Mononuclear cell (primary cell): ENCODE results near the gene ZNF618. TPM values are rescaled to one million over a fixed set of nuclear protein-coding genes. Genes with fewer than 3 reads are reported as not detected.

Experiments used
- H3K27me3 ChIP-seq: 2 replicates; pipeline ENCODE4 v1.6.0; 2011; ENCODE audit warnings: low read length, control low read depth; ENCODE audit not compliant: insufficient read depth
- H3K4me1 ChIP-seq: 2 replicates; pipeline ENCODE4 v1.5.1; 2011; ENCODE audit warnings: mild to moderate bottlenecking, low read length, control low read depth; ENCODE audit not compliant: insufficient read depth
- H3K4me3 ChIP-seq: 2 replicates; pipeline ENCODE4 v1.5.1; 2011; ENCODE audit warnings: mild to moderate bottlenecking, low read length, moderate library complexity
- H3K9me3 ChIP-seq: 2 replicates; pipeline ENCODE4 v1.5.1; 2011; ENCODE audit warnings: low read depth, mild to moderate bottlenecking, control low read depth, low read length
- total RNA-seq: library from RNA; depleted of rRNA; stranded (reverse); fragments of >200 nt; gene quantifications from one replicate; pipeline ENCODE4 v1.2.3, GENCODE V29; 2012

Gene ZNF618
- total RNA-seq, 1 donor: 0.94 TPM

DNA sequence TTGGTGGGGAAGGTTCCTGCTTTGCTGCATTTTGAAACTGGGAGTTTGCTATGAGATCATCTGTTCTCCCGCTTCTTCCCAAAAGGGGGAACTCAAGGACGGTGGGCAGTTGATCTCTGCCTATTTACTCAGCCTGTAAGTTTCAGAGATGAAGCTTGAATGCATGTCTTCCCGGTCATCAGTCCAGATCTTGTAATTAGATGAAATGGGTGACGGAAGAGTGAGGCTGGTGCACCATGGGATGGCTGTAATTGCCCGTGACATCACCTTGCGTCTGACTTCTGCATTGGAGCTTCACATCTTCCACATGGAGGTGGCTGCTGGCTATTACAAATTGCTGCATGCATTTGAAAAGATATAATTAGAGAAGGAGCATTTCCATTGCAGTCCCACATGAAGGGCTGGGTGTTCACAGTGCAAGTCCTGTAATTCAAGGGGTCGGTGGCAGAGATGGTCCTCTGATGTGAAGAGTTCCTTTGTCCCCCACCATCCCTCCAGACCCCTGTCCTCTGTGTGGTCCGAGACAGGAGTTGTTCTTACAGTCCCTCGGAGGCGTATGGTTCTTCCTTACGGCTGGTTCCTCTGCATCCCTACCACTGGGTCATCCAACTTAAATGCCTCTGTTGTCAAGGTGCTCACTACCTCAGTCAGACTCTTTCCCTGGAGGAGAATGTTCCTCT, 72.9 kb downstream of the ZNF618 start:
- Histone ChIP-seq H3K4me3 (no peak overlapping the region), H3K9me3 (no peaks in the 10 kb centered on the region), H3K27me3 (no peaks in the 10 kb centered on the region), H3K4me1 (no peaks in the 10 kb centered on the region)

DNA sequence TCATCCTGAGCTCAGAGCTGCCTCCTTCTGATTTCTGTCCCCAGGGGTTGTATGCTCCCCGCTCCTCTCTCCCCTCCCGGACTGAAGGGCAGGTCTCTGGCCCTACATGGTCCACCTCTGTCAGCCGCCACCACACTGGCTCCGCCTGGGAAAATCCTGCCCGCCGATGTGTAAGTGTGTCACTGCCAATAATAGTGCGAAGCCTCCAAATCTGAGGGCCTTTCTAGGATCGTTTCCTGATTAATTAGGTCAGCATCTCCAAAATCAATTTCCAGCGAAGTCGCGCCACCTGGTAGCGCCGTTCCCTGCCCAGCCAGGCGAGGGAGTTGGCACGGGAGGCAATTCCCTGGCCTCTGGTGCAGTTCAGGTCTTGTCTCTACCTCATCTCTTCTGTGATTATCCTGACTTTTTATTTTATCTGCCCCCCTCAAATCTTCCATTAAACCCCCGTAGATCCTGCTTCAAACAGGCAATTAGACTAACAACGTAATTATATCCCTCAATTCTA, 73.5 kb downstream of the ZNF618 start:
- H3K4me1 ChIP-seq: peaks cover 3% of the 10 kb centered on the region
- no peaks in the 10 kb centered on the region for H3K27me3 ChIP-seq
- H3K4me3 ChIP-seq: no peak overlapping the region
- no peaks in the 10 kb centered on the region for H3K9me3 ChIP-seq

- H3K4me3 ChIP-seq: no peak overlapping the region
- H3K9me3 ChIP-seq: no peaks in the 10 kb centered on the region
- peaks cover 11% of the 10 kb centered on the region for H3K4me1 ChIP-seq
- H3K27me3 ChIP-seq: no peaks in the 10 kb centered on the region
Observed at GRCh38 chr9:113950195-113951031, 74.3 kb downstream of the ZNF618 start.

DNA sequence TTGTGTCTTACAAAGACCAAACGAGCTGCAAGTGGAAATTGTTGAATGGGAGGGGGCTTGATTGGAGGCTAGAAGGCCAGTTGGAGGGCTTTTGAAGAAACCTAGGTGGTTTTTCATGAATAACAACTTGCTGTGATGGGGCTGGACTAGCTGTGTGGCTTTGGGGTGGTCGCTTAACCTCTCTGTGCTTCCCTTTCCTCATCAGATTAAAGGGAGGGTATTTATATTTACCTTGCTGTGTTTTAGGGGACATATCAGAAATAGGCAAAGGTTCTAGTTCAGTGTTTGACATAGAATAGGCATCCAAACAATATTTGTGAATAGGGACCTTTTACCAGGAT, 74.9 kb downstream of the ZNF618 start:
- no peaks in the 10 kb centered on the region for H3K9me3 ChIP-seq
- H3K4me3 ChIP-seq: no peak overlapping the region
- no peaks in the 10 kb centered on the region for H3K27me3 ChIP-seq
- peaks cover 17% of the 10 kb centered on the region for H3K4me1 ChIP-seq

- no peaks in the 10 kb centered on the region for H3K27me3 ChIP-seq
Observed at GRCh38 chr9:113952676-113953075, 76.6 kb downstream of the ZNF618 start.

GRCh38 chr9:113953531-113953930, 77.4 kb downstream of the ZNF618 start:
- Histone ChIP-seq H3K4me3 (no peak overlapping the region), H3K9me3 (no peaks in the 10 kb centered on the region), H3K4me1 (peaks cover 18% of the 10 kb centered on the region), H3K27me3 (no peaks in the 10 kb centered on the region)

More at GRCh38 chr9:113952676-113953075, 76.6 kb downstream of the ZNF618 start:
- peaks cover 18% of the 10 kb centered on the region for H3K4me1 ChIP-seq
- H3K4me3 ChIP-seq: no peak overlapping the region
- no peaks in the 10 kb centered on the region for H3K9me3 ChIP-seq

DNA sequence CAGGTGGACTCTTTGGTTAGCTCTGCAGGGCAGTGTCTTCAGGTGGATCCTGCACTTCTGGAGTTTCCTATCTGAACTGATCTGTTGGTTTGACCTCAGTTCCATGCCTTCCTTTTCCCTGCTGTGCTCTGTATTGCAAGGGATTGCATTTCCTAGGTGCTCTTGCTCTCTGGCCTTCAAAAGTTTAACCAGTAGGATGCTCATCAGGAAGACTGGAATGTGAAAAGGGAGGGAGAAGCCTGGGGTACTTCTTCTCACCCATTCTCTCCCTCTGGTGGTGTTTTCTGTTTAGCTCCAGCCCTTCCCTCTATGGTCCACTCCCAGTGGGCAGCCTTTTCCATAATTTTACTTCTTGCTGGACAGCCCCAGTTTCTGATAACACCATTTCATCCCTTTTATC, 78.5 kb downstream of the ZNF618 start:
- H3K4me3 ChIP-seq: no peak overlapping the region
- H3K27me3 ChIP-seq: no peaks in the 10 kb centered on the region
- H3K4me1 ChIP-seq: peaks cover 18% of the 10 kb centered on the region
- no peaks in the 10 kb centered on the region for H3K9me3 ChIP-seq

DNA sequence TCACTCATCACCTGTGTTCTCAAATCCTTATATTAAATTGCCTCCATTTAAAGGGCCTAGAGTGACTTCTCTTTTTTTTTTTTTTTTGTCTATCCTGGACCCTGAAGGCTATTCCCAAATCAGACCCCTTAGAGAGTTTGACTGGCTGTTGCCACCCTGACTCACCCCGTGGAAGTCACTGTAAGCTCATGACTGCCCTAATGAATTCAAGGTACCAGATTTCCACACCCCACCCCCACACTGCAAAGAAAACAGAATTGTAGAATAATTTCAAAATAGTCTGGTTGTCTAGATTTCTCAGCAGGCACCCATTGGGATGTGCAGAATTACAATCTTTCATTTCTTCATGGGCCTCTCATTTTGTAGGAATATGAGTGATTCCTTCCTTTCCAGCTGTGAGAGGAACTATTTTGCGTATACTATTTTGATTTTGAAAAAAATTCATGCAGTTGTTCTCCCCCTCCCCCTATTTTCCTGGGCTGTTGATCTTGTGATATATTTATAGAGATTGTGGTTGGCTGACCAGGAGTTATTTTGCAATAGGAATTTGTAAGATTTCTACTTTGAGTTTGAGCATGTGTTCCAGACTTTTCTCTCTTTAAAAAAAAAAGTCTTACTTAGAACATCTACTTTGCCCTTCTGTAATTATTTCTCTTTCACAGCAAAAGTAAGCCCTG, 79.1 kb downstream of the ZNF618 start:
- peaks cover 18% of the 10 kb centered on the region for H3K4me1 ChIP-seq
- H3K4me3 ChIP-seq: no peak overlapping the region
- H3K9me3 ChIP-seq: no peaks in the 10 kb centered on the region
- no peaks in the 10 kb centered on the region for H3K27me3 ChIP-seq

- H3K27me3 ChIP-seq: no peaks in the 10 kb centered on the region
- H3K4me1 ChIP-seq: peaks cover 18% of the 10 kb centered on the region
- H3K4me3 ChIP-seq: no peak overlapping the region
- no peaks in the 10 kb centered on the region for H3K9me3 ChIP-seq
Observed at GRCh38 chr9:113956901-113957300, 80.8 kb downstream of the ZNF618 start.

- Histone ChIP-seq H3K4me3 (no peak overlapping the region), H3K4me1 (peaks cover 18% of the 10 kb centered on the region), H3K9me3 (no peaks in the 10 kb centered on the region), H3K27me3 (no peaks in the 10 kb centered on the region)
Observed at GRCh38 chr9:113957351-113957750, 81.2 kb downstream of the ZNF618 start.

- Histone ChIP-seq H3K27me3 (no peaks in the 10 kb centered on the region), H3K9me3 (no peaks in the 10 kb centered on the region), H3K4me1 (peaks cover 18% of the 10 kb centered on the region), H3K4me3 (no peak overlapping the region)
Observed at GRCh38 chr9:113957821-113958341, 81.8 kb downstream of the ZNF618 start.

- Histone ChIP-seq H3K9me3 (no peaks in the 10 kb centered on the region), H3K4me1 (peaks cover 18% of the 10 kb centered on the region), H3K27me3 (no peaks in the 10 kb centered on the region), H3K4me3 (no peak overlapping the region)
Observed at GRCh38 chr9:113958556-113958955, 82.4 kb downstream of the ZNF618 start.

DNA sequence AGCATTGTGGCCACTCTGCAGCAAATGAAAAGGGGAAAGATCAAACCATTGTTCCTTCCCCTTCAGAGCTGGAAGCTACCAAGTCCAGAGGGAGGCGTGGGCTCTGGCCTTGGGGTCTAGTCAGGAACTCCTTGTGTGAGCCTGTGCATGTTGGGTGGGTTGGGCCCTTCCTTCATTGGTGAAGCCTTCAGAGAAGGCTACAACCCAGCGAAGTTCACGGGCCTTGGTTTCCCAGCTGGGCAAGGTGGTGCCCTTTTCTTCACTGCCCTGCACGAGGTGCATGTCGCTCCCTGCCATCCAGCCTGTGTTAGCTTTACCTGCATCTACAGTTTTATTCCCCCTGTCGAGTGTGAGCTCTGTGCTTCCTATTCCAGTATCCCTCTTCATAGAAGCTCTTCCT, 84.7 kb downstream of the ZNF618 start:
- no peaks in the 10 kb centered on the region for H3K27me3 ChIP-seq
- H3K9me3 ChIP-seq: no peaks in the 10 kb centered on the region
- no peak overlapping the region for H3K4me3 ChIP-seq
- H3K4me1 ChIP-seq: peaks cover 4% of the 10 kb centered on the region

GRCh38 chr9:113962396-113962795, 86.3 kb downstream of the ZNF618 start:
- H3K9me3 ChIP-seq: no peaks in the 10 kb centered on the region
- H3K4me3 ChIP-seq: no peak overlapping the region
- no peaks in the 10 kb centered on the region for H3K4me1 ChIP-seq
- H3K27me3 ChIP-seq: no peaks in the 10 kb centered on the region

GRCh38 chr9:113963017-113963620, 87.0 kb downstream of the ZNF618 start:
- Histone ChIP-seq H3K4me1 (no peaks in the 10 kb centered on the region), H3K9me3 (no peaks in the 10 kb centered on the region), H3K27me3 (no peaks in the 10 kb centered on the region), H3K4me3 (no peak overlapping the region)
